ENCODE measurements around the gene GGT7. TPM values are rescaled to one million over a fixed set of nuclear protein-coding genes. Genes with fewer than 3 reads are reported as not detected.

Gene GGT7
- total and polyA plus RNA-seq, 2 of the 4 experiments (the other 2 are of a cell fraction), result 3.4 to 25.9 TPM

DNA sequence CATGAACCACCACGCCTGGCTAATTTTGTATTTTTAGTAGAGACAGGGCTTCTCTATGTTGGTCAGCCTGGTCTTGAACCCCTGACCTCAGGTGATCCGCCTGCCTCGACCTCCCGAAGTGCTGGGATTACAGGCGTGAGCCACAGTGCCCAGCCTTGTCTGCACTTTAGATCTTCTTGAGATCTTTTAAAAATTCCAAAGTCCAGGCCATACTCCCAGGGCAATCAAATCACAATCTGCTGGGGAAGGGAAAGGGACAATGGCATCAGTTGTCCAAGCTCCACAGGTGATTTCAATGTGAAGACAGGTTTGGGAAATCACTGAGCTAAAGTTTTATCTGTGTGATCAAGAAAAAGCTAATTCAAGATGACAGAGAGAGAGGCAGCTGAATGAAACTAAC, 64.1 kb downstream of the GGT7 start:
- Histone ChIP-seq H3K4me2 (ENCODE audit: low read depth, low read length) (no peak overlapping the region), H2AK5ac (ENCODE audit: low read depth, low read length) (no peak overlapping the region), H3K9me1 (ENCODE audit: insufficient read depth, low read length) (no peaks in the 10 kb centered on the region; the same call in 1 of the 2 replicates), H3K14ac (replicated peaks; ENCODE audit: low read depth, low read length) (no peak overlapping the region), H3K36me3 (ENCODE audit: control insufficient read depth, insufficient read depth, low read length) (0 out of 2 replicates have a peak, but pooled peaks cover 2% of the 10 kb centered on the region), H3K23ac (ENCODE audit: low read depth, low read length) (no peak overlapping the region), H4K8ac (ENCODE audit: low read depth in 2 of 2, low read length in 2 of 2) (no peak overlapping the region), H3K79me1 (ENCODE audit: low read depth in 1 of 2, low read length in 2 of 2) (peaks cover 19 to 78% of the 10 kb centered on the region in 2 experiments), H2AK9ac (replicated peaks; ENCODE audit: low read depth, low read length, poor library complexity) (no peak overlapping the region), H2BK20ac (ENCODE audit: low read depth, low read length) (no peak overlapping the region), H4K5ac (ENCODE audit: low read depth, low read length) (no peak overlapping the region), H2BK5ac (ENCODE audit: low read depth, low read length, poor library complexity, severe bottlenecking) (no peak overlapping the region), H3K4me3 (ENCODE audit: insufficient read depth, low read depth, low read length) (no peak overlapping the region), H3K27me3 (ENCODE audit: control insufficient read depth, insufficient read depth, low read length) (no peaks in the 10 kb centered on the region), H4K91ac (ENCODE audit: insufficient read depth, low read depth, low read length) (no peak overlapping the region), H3K9ac (ENCODE audit: low read depth, low read length) (no peak overlapping the region), H3K4me1 (ENCODE audit: control insufficient read depth, insufficient read depth, low read length) (no peaks in the 10 kb centered on the region), H4K20me1 (ENCODE audit: insufficient read depth, low read length) (peaks cover 64% of the 10 kb centered on the region), H3K4ac (ENCODE audit: low read depth, low read length) (no peak overlapping the region), H2BK120ac (ENCODE audit: low read depth, low read length) (no peak overlapping the region), H3K9me3 (ENCODE audit: control insufficient read depth, insufficient read depth, low read length) (no peaks in the 10 kb centered on the region), H3K18ac (ENCODE audit: low read depth, low read length) (no peak overlapping the region), H2BK15ac (ENCODE audit: low read depth, low read length) (no peak overlapping the region), H3K56ac (ENCODE audit: extremely low read depth, insufficient read depth, low read length) (no peak overlapping the region), H3K27ac (ENCODE audit: insufficient read depth, low read length) (no peak overlapping the region), H2AFZ (replicated peaks; ENCODE audit: low read length, poor library complexity) (no peak overlapping the region)
- ChIA-PET CTCF (no interaction called here), POLR2A (ENCODE audit: unreplicated experiment) (no interaction called here)
- in situ Hi-C loops (cut with MboI; ENCODE audit: low sequenced_read_pairs) (no loop called here), dilution Hi-C loops (cut with HindIII; ENCODE audit: low sequenced_read_pairs, unreplicated experiment) (no loop called here), intact Hi-C loops (cut with micrococcal nuclease) (no loop called here)
- ATAC-seq (ENCODE audit: low read depth) (no peak), DNase-seq (no peak)
- 100% methylated on average over 4 of the region's 5 CpGs; no CpG with 5 or more reads in 1 of the 2 experiments for WGBS, 2 experiments (ENCODE audit: extremely low coverage in 2 of 2, insufficient read length in 1 of 2)
- no TSS peak for BruUV-seq (replicated peaks)
- TF ChIP-seq MAFK (IDR thresholded peaks at IDR 0.05; ENCODE audit: low read depth, low read length) (no peak), POLR2A (IDR thresholded peaks at IDR 0.05; ENCODE audit: low read depth, low read length) (no peak), RCOR1 (IDR thresholded peaks at IDR 0.05; ENCODE audit: insufficient replicate concordance, low read length) (no peak), RAD21 (IDR thresholded peaks at IDR 0.05; ENCODE audit: low read length) (no peak), RFX5 (IDR thresholded peaks at IDR 0.05; ENCODE audit: low read depth, low read length) (no peak), MXI1 (IDR thresholded peaks at IDR 0.05; ENCODE audit: borderline replicate concordance, low read depth, low read length) (no peak), FOS (IDR thresholded peaks at IDR 0.05; ENCODE audit: low read depth, low read length) (no peak), CEBPB (IDR thresholded peaks at IDR 0.05; ENCODE audit: low read depth, low read length) (no peak), CHD1 (IDR thresholded peaks at IDR 0.05; ENCODE audit: low read depth, low read length) (no peak), MAZ (IDR thresholded peaks at IDR 0.05; ENCODE audit: borderline replicate concordance, low read depth, low read length) (no peak), NFE2L2 (IDR thresholded peaks at IDR 0.05; ENCODE audit: low read depth, low read length) (no peak), BHLHE40 (IDR thresholded peaks at IDR 0.05; ENCODE audit: low read depth, low read length) (no peak)
- TF ChIP-seq, protein P1, sequence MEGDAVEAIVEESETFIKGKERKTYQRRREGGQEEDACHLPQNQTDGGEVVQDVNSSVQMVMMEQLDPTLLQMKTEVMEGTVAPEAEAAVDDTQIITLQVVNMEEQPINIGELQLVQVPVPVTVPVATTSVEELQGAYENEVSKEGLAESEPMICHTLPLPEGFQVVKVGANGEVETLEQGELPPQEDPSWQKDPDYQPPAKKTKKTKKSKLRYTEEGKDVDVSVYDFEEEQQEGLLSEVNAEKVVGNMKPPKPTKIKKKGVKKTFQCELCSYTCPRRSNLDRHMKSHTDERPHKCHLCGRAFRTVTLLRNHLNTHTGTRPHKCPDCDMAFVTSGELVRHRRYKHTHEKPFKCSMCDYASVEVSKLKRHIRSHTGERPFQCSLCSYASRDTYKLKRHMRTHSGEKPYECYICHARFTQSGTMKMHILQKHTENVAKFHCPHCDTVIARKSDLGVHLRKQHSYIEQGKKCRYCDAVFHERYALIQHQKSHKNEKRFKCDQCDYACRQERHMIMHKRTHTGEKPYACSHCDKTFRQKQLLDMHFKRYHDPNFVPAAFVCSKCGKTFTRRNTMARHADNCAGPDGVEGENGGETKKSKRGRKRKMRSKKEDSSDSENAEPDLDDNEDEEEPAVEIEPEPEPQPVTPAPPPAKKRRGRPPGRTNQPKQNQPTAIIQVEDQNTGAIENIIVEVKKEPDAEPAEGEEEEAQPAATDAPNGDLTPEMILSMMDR (conservative IDR thresholded peaks at IDR 0.05; ENCODE audit: low read depth, low read length), result no peak
- TF ChIP-seq, protein P2, sequence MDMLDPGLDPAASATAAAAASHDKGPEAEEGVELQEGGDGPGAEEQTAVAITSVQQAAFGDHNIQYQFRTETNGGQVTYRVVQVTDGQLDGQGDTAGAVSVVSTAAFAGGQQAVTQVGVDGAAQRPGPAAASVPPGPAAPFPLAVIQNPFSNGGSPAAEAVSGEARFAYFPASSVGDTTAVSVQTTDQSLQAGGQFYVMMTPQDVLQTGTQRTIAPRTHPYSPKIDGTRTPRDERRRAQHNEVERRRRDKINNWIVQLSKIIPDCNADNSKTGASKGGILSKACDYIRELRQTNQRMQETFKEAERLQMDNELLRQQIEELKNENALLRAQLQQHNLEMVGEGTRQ (IDR thresholded peaks at IDR 0.05; ENCODE audit: low read depth, low read length), result no peak
